ENCODE results near the gene MMP24OS. TPM values are rescaled to one million over a fixed set of nuclear protein-coding genes. Genes with fewer than 3 reads are reported as not detected.

MMP24OS gene
- total and polyA plus RNA-seq, 4 donors: 5.2 to 16.0 (median 10.3) TPM

DNA sequence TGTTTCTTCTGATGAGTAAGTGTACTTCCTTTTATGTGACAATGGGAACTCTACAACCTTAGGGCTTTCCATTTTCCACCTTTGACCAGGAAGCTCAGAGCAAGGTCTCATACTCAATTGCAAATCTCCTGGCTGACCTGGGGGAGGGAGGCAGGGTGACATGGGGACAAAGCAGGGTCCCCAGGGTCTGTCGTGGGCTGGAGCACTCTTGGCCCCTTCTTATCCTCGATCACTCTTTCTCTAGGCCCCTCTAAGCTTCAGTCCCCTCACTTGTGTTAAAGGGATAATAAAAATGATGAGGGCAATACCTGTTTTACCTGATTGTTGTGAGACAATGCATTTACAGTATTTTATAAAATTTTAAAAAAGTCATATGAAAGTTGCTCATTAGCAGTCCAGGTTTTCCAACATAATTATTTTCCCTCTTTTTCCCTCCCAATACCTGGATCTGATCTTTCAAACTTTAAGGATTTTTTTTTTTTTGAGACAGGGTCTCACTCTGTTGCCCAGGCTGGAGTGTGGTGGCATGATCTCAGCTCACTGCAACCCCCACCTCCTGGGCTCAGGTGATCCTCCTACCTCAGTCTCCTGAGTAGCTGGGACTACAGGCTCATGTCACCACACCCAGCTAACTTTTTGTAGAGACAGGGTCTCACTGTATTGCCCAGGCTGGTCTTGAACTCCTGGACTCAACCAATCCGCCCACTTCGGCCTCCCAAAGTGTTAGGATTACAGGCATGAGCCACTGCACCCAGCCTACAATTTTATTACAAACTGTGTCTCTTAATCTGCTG lies 22.7 kb upstream of the MMP24OS start:
- WGBS: 86% methylated on average over 4 of the region's 4 CpGs

DNA sequence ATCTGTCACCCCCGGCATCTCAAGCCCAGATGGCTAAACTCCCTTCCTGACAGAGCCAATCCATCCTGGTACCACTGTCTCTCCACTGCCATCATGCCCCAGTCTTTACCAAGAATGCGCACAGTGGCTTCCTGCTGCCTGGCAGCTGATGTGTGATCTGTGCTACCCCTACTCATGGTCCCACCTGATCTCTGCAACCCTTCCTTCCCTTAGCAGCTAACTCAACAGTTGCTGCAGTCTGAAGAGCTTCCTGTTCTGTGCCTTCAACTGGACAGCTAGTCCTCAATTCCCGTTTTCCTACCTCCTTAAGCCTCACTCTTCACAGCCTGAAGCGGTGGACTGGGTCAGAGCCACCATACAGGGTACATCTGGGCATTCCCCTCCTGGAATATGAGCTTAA lies 21.9 kb upstream of the MMP24OS start:
- TF ChIP-seq HNF4A (conservative IDR thresholded peaks at IDR 0.05): no peak
- TF ChIP-seq, protein P1, sequence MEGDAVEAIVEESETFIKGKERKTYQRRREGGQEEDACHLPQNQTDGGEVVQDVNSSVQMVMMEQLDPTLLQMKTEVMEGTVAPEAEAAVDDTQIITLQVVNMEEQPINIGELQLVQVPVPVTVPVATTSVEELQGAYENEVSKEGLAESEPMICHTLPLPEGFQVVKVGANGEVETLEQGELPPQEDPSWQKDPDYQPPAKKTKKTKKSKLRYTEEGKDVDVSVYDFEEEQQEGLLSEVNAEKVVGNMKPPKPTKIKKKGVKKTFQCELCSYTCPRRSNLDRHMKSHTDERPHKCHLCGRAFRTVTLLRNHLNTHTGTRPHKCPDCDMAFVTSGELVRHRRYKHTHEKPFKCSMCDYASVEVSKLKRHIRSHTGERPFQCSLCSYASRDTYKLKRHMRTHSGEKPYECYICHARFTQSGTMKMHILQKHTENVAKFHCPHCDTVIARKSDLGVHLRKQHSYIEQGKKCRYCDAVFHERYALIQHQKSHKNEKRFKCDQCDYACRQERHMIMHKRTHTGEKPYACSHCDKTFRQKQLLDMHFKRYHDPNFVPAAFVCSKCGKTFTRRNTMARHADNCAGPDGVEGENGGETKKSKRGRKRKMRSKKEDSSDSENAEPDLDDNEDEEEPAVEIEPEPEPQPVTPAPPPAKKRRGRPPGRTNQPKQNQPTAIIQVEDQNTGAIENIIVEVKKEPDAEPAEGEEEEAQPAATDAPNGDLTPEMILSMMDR (IDR thresholded peaks at IDR 0.05; ENCODE audit: low read depth, low read length, missing input control): no peak
- TF ChIP-seq TAF1 (conservative IDR thresholded peaks at IDR 0.05): no peak
- no peak for TF ChIP-seq GABPA (IDR thresholded peaks at IDR 0.05 in 1 of 2, conservative IDR thresholded peaks at IDR 0.05 in 1 of 2)
- no peak for TF ChIP-seq EGR1 (IDR thresholded peaks at IDR 0.05; ENCODE audit: low read depth in 2 of 2)
- TF ChIP-seq, protein P2, sequence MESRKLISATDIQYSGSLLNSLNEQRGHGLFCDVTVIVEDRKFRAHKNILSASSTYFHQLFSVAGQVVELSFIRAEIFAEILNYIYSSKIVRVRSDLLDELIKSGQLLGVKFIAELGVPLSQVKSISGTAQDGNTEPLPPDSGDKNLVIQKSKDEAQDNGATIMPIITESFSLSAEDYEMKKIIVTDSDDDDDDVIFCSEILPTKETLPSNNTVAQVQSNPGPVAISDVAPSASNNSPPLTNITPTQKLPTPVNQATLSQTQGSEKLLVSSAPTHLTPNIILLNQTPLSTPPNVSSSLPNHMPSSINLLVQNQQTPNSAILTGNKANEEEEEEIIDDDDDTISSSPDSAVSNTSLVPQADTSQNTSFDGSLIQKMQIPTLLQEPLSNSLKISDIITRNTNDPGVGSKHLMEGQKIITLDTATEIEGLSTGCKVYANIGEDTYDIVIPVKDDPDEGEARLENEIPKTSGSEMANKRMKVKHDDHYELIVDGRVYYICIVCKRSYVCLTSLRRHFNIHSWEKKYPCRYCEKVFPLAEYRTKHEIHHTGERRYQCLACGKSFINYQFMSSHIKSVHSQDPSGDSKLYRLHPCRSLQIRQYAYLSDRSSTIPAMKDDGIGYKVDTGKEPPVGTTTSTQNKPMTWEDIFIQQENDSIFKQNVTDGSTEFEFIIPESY (IDR thresholded peaks at IDR 0.05): no peak
- no peak for TF ChIP-seq HNF4G (IDR thresholded peaks at IDR 0.05)
- TF ChIP-seq RAD21 (IDR thresholded peaks at IDR 0.05): no peak
- no peak for TF ChIP-seq SP1 (IDR thresholded peaks at IDR 0.05)
- TF ChIP-seq, protein P3, sequence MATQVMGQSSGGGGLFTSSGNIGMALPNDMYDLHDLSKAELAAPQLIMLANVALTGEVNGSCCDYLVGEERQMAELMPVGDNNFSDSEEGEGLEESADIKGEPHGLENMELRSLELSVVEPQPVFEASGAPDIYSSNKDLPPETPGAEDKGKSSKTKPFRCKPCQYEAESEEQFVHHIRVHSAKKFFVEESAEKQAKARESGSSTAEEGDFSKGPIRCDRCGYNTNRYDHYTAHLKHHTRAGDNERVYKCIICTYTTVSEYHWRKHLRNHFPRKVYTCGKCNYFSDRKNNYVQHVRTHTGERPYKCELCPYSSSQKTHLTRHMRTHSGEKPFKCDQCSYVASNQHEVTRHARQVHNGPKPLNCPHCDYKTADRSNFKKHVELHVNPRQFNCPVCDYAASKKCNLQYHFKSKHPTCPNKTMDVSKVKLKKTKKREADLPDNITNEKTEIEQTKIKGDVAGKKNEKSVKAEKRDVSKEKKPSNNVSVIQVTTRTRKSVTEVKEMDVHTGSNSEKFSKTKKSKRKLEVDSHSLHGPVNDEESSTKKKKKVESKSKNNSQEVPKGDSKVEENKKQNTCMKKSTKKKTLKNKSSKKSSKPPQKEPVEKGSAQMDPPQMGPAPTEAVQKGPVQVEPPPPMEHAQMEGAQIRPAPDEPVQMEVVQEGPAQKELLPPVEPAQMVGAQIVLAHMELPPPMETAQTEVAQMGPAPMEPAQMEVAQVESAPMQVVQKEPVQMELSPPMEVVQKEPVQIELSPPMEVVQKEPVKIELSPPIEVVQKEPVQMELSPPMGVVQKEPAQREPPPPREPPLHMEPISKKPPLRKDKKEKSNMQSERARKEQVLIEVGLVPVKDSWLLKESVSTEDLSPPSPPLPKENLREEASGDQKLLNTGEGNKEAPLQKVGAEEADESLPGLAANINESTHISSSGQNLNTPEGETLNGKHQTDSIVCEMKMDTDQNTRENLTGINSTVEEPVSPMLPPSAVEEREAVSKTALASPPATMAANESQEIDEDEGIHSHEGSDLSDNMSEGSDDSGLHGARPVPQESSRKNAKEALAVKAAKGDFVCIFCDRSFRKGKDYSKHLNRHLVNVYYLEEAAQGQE (IDR thresholded peaks at IDR 0.05): no peak
- TF ChIP-seq FOXA1 (IDR thresholded peaks at IDR 0.05): no peak
- no peak for TF ChIP-seq FOXA2 (IDR thresholded peaks at IDR 0.05)
- Histone ChIP-seq H3K36me3 (ENCODE audit: control insufficient read depth in 4 of 4, insufficient read depth in 3 of 4, low read depth in 1 of 4, low read length in 3 of 4) (no peaks in the 10 kb centered on the region), H3K27ac (ENCODE audit: low read depth in 1 of 2, low read length in 2 of 2) (no peak overlapping the region), H3K27me3 (ENCODE audit: control insufficient read depth in 4 of 4, insufficient read depth in 4 of 4, low read length in 3 of 4) (no peaks in the 10 kb centered on the region), H3K4me1 (ENCODE audit: control insufficient read depth in 4 of 4, insufficient read depth in 4 of 4, low read length in 3 of 4) (peaks cover 0 to 7% (median 2%) of the 10 kb centered on the region in 4 donors), H3K9me3 (ENCODE audit: control insufficient read depth in 4 of 4, low read length in 3 of 4) (no peaks in the 10 kb centered on the region), H3K4me3 (ENCODE audit: low read depth in 1 of 3, low read length in 3 of 3) (no peak overlapping the region), H3K9ac (ENCODE audit: low read depth in 1 of 2, low read length in 2 of 2) (no peak overlapping the region)
- DNase-seq (ENCODE audit: low spot score): no peak
- WGBS: 83% methylated on average over 4 of the region's 4 CpGs

More for the DNA sequence above, 22.7 kb upstream of the MMP24OS start:
- Histone ChIP-seq H3K9ac (ENCODE audit: low read depth in 1 of 2, low read length in 2 of 2) (no peak overlapping the region), H3K36me3 (ENCODE audit: control insufficient read depth in 4 of 4, insufficient read depth in 3 of 4, low read depth in 1 of 4, low read length in 3 of 4) (peaks cover 0 to 2% (median 0%) of the 10 kb centered on the region in 4 donors), H3K4me3 (ENCODE audit: low read depth in 1 of 3, low read length in 3 of 3) (no peak overlapping the region), H3K4me1 (ENCODE audit: control insufficient read depth in 4 of 4, insufficient read depth in 4 of 4, low read length in 3 of 4) (peaks cover 0 to 7% (median 2%) of the 10 kb centered on the region in 4 donors), H3K27me3 (ENCODE audit: control insufficient read depth in 4 of 4, insufficient read depth in 4 of 4, low read length in 3 of 4) (no peaks in the 10 kb centered on the region), H3K9me3 (ENCODE audit: control insufficient read depth in 4 of 4, low read length in 3 of 4) (no peaks in the 10 kb centered on the region), H3K27ac (ENCODE audit: low read depth in 1 of 2, low read length in 2 of 2) (no peak overlapping the region)
- TF ChIP-seq RAD21 (IDR thresholded peaks at IDR 0.05): no peak
- TF ChIP-seq, protein P4, sequence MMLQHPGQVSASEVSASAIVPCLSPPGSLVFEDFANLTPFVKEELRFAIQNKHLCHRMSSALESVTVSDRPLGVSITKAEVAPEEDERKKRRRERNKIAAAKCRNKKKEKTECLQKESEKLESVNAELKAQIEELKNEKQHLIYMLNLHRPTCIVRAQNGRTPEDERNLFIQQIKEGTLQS (IDR thresholded peaks at IDR 0.05): no peak
- no peak for DNase-seq (ENCODE audit: low spot score)
